SHP77 (cell line): ENCODE measurements around the gene SLC22A23.
"Not testable (repeated sequence)": the region's sequence is repeated elsewhere in the genome, so short reads cannot be mapped to it uniquely, and the experiment has no call there.

Experiments used
- DNase-seq, 2 experiments: peaks; one replicate each; lab custom pipeline; 2025; lab: John Stamatoyannopoulos, UW

Gene SLC22A23

GRCh38 chr6:3261921-3262320, 194.9 kb downstream of the SLC22A23 start:
- no peak for DNase-seq

GRCh38 chr6:3261518-3261820, 195.4 kb downstream of the SLC22A23 start:
- no peak for DNase-seq

GRCh38 chr6:3260772-3261517, 195.9 kb downstream of the SLC22A23 start:
- DNase-seq, result no peak

GRCh38 chr6:3260296-3260695, 196.6 kb downstream of the SLC22A23 start:
- no peak for DNase-seq

- DNase-seq, result peak in 1 of 2 experiments; percentile 21
These were observed 197.3 kb downstream of the SLC22A23 start for GRCh38 chr6:3259491-3259958.

- DNase-seq, result peak; percentile 76 to 79
These were observed 197.9 kb downstream of the SLC22A23 start, which contains the start of gene PSMG4 for GRCh38 chr6:3258720-3259490. Gene PSMG4, plus strand, starts transcription at chr6:3258947. Its CDS starts 76 bp downstream, at chr6:3259023.

GRCh38 chr6:3258201-3258600, 198.6 kb downstream of the SLC22A23 start:
- DNase-seq, result no peak

GRCh38 chr6:3253597-3253961, 203.3 kb downstream of the SLC22A23 start:
- DNase-seq, result no peak

- DNase-seq, result no peak
These were observed 203.8 kb downstream of the SLC22A23 start for GRCh38 chr6:3252861-3253596.

- no peak for DNase-seq
These were observed 204.5 kb downstream of the SLC22A23 start for GRCh38 chr6:3252369-3252768.

- DNase-seq, result peak; percentile 50 to 62
These were observed 205.2 kb downstream of the SLC22A23 start for GRCh38 chr6:3251462-3252314.

- DNase-seq, result peak; percentile 65 to 67
These were observed 206.6 kb downstream of the SLC22A23 start for GRCh38 chr6:3250231-3250675.

GRCh38 chr6:3249821-3250220, 207.0 kb downstream of the SLC22A23 start:
- no peak for DNase-seq

- peak; percentile 35 to 60 for DNase-seq
These were observed 209.3 kb downstream of the SLC22A23 start for GRCh38 chr6:3247255-3248146.

GRCh38 chr6:3245216-3245615, 211.6 kb downstream of the SLC22A23 start:
- no peak for DNase-seq

- DNase-seq, result not testable (repeated sequence)
These were observed 212.1 kb downstream of the SLC22A23 start for GRCh38 chr6:3244832-3245161.

- no peak for DNase-seq
These were observed 212.6 kb downstream of the SLC22A23 start for GRCh38 chr6:3244003-3244831.

GRCh38 chr6:3242768-3243167, 214.1 kb downstream of the SLC22A23 start:
- DNase-seq, result no peak

GRCh38 chr6:3241745-3242144, 215.1 kb downstream of the SLC22A23 start:
- DNase-seq, result not testable (repeated sequence)

GRCh38 chr6:3240595-3240994, 216.3 kb downstream of the SLC22A23 start:
- DNase-seq, result no peak
